K562 (cell line): Measurements from ENCODE around the gene RBFOX2.

ENCODE experiments used
- EZH2 ChIP-seq: IDR thresholded peaks from 2 replicates; pipeline ENCODE4 v1.6.1; 2012; ENCODE audit warnings: low read depth, mild to moderate bottlenecking, inconsistent platforms, low read length, borderline replicate concordance
- NFIX ChIP-seq: fragments of 250-450 bp; sonication (Bioruptor Pico); IDR thresholded peaks from 2 replicates; pipeline ENCODE4 v1.4.0; 2020; ENCODE audit warnings: low read depth, mild to moderate bottlenecking, moderate library complexity
- PCBP1 ChIP-seq: fragments of 200-400 bp; formaldehyde crosslinking; IDR thresholded peaks from 2 replicates; pipeline ENCODE4 v1.6.1; 2018; ENCODE audit warnings: mild to moderate bottlenecking, low read depth, low read length; ENCODE audit not compliant: poor library complexity, severe bottlenecking
- POLR2AphosphoS5 ChIP-seq: IDR thresholded peaks from 2 replicates; pipeline ENCODE4 v1.6.1; 2011; ENCODE audit warnings: mild to moderate bottlenecking, low read depth, low read length, moderate library complexity; ENCODE audit not compliant: control insufficient read depth, insufficient read depth
- XRCC3 ChIP-seq: fragments of 450-650 bp; IDR thresholded peaks from 2 replicates; pipeline ENCODE4 v1.6.1; 2017; ENCODE audit warnings: mild to moderate bottlenecking, moderate library complexity
- TF ChIP-seq, protein P1 (sequence below): sonication (generic); formaldehyde crosslinking; IDR thresholded peaks from 2 replicates; pipeline ENCODE4 v1.8.1; 2022; ENCODE audit warnings: missing genetic modification reagents

DNA sequence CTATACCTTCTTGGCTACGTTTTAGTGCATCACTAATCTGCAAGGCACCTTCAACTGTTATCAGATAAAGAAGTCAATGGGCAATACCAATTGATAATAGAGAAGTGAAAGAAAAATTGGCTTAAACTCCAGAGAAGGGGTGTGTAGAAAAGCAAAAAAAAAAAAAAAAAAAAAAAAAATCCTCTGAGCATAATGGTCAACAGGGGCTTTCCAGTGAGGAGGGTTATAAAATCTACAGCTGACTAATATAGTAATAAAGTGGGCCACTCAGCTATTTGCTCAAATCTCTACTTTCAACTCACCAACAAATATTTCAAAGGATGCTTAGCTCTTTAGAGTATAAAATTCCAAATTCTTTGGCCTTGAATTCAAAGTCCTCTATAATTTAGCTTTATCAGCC, 233.1 kb downstream of the RBFOX2 start:
- TF ChIP-seq, protein P1, sequence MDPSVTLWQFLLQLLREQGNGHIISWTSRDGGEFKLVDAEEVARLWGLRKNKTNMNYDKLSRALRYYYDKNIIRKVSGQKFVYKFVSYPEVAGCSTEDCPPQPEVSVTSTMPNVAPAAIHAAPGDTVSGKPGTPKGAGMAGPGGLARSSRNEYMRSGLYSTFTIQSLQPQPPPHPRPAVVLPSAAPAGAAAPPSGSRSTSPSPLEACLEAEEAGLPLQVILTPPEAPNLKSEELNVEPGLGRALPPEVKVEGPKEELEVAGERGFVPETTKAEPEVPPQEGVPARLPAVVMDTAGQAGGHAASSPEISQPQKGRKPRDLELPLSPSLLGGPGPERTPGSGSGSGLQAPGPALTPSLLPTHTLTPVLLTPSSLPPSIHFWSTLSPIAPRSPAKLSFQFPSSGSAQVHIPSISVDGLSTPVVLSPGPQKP = no peak
- no peak for TF ChIP-seq POLR2AphosphoS5
- TF ChIP-seq EZH2 = no peak
- TF ChIP-seq XRCC3 = no peak
- TF ChIP-seq PCBP1 = no peak
- no peak for TF ChIP-seq NFIX (CRISPR knock-in tag)
